Right atrium auricular region (tissue), 2 donors: ENCODE measurements around the gene EIF3A. TPM values are rescaled to one million over a fixed set of nuclear protein-coding genes. Genes with fewer than 3 reads are reported as not detected.
"Not testable (repeated sequence)": the region's sequence is repeated elsewhere in the genome, so short reads cannot be mapped to it uniquely, and the experiment has no call there.

Experiments
- DNase-seq: peaks from one replicate; pipeline ENCODE4 v3.0.0-alpha.2; 2019; ENCODE audit warnings: low spot score
- H3K27ac ChIP-seq, 2 donors: fragments of 200-600 bp; sonication (generic); 1 replicate in 1 of 2; 2 replicates in 1 of 2; pipeline ENCODE4 v1.5.1; 2016 to 2019
- H3K27me3 ChIP-seq, 2 donors: fragments of 200-600 bp; sonication (generic); one replicate each; pipeline versions ENCODE4 v1.5.1 to v1.6.0; 2017 to 2019
- H3K36me3 ChIP-seq: fragments of 200-600 bp; sonication (generic); one replicate; pipeline ENCODE4 v1.5.1; 2016
- H3K4me1 ChIP-seq, 2 donors: fragments of 200-600 bp; sonication (generic); one replicate each; pipeline versions ENCODE4 v1.5.1 to v1.6.0; 2017 to 2019
- H3K4me3 ChIP-seq, 2 donors: fragments of 200-600 bp; sonication (generic); 1 replicate in 1 of 2; 2 replicates in 1 of 2; pipeline ENCODE4 v1.5.1; 2017 to 2019; ENCODE audit warnings: mild to moderate bottlenecking in 1 of 2, moderate library complexity in 1 of 2
- H3K9me3 ChIP-seq, 2 donors: fragments of 200-600 bp; sonication (generic); one replicate each; pipeline ENCODE4 v1.5.1; 2019
- total RNA-seq, 2 donors: library from RNA; depleted of rRNA; stranded (reverse); fragments of >200 nt; gene quantifications; one replicate each; pipeline ENCODE4 v1.1.0, GENCODE V29; 2016
- TF ChIP-seq, protein P1 (sequence below), 2 donors: fragments of 200-600 bp; sonication (generic); IDR thresholded peaks; one replicate each; pipeline ENCODE4 v1.5.1; 2019; ENCODE audit warnings: antibody characterized with exemption in 2 of 2

Gene EIF3A
- total RNA-seq, 2 donors from 2014 or later: 69.8 to 76.9 TPM

DNA sequence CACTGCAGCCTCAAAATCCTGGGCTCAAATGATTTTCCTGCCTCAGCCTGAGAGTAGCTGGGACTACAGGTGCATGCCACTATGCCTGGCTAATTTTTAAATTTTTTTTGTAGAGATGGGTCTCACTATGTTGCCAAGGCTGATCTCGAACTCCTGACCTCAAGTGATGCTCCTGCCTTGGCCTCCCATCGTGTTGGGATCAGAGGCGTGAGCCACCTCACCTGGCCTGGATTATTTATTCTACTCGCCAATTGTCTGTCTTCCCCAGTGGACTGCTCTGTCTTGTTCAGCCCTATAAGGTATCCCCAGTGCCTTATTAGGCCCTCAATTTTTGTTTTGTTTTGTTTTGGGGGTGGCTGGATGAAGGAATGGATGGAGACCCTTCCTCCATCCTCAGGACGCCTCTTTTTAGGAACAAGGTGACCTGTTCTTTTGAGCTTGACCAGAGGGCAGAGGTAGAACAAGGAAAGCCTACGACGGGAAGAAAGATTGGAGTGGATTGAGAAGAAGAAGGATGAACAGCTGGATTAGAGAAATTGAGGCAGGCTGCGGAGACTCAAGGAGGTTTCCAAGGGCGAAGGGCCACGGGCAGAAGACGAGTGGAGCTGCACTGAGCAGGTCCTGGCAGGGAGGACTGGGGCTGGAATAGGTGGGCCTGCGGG, 22.8 kb upstream of the EIF3A start:
- peaks cover 0 to 9% of the 10 kb centered on the region in 2 donors for H3K4me1 ChIP-seq
- H3K9me3 ChIP-seq: no peaks in the 10 kb centered on the region
- peaks cover 2% of the 10 kb centered on the region for H3K36me3 ChIP-seq
- TF ChIP-seq, protein P1, sequence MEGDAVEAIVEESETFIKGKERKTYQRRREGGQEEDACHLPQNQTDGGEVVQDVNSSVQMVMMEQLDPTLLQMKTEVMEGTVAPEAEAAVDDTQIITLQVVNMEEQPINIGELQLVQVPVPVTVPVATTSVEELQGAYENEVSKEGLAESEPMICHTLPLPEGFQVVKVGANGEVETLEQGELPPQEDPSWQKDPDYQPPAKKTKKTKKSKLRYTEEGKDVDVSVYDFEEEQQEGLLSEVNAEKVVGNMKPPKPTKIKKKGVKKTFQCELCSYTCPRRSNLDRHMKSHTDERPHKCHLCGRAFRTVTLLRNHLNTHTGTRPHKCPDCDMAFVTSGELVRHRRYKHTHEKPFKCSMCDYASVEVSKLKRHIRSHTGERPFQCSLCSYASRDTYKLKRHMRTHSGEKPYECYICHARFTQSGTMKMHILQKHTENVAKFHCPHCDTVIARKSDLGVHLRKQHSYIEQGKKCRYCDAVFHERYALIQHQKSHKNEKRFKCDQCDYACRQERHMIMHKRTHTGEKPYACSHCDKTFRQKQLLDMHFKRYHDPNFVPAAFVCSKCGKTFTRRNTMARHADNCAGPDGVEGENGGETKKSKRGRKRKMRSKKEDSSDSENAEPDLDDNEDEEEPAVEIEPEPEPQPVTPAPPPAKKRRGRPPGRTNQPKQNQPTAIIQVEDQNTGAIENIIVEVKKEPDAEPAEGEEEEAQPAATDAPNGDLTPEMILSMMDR (IDR thresholded peaks at IDR 0.05): no peak
- H3K27me3 ChIP-seq: no peaks in the 10 kb centered on the region
- H3K27ac ChIP-seq: peak overlapping the region; percentile 30 to 33
- DNase-seq: no peak
- peak overlapping the region in 1 of 2 donors; percentile 91 for H3K4me3 ChIP-seq

DNA sequence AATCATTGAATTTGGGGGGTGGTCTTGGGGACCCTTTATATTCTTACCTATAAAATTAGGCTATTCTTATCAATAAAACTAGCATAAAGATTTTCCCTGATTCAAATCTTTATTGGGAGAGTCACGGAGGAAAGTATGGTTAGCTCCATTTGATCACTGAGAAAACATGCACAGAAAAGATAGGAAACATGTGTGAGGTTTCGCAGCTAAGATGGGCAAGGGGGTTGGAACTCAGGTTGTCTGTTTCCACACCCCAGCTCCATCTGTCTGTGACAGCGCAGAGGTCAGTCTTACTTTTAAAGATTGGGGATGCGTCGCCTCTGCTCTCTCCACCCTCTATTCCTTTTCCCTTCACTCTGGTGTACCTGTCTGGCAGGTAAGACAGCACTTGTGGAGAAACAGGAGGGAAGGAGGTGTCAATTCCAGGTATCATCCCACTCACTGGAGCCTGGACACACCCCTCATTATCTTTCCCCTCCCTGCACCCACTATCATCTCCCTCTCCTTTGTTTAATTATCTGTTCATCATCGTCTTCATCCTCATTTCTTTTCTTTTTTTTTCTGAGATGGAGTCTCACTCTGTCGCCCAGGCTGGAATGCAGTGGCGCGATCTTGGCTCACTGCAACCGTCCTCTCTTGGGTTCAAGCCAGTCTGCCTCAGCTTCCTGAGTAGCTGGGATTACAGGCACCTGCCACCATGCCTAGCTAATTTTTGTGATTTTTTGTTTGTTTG, 20.9 kb upstream of the EIF3A start:
- Histone ChIP-seq H3K27me3 (no peaks in the 10 kb centered on the region), H3K4me1 (peaks cover 0 to 9% of the 10 kb centered on the region in 2 donors), H3K4me3 (no peak overlapping the region), H3K27ac (peak overlapping the region in 1 of 2 donors; percentile 9), H3K36me3 (no peaks in the 10 kb centered on the region), H3K9me3 (no peaks in the 10 kb centered on the region)
- TF ChIP-seq, protein P1 (IDR thresholded peaks at IDR 0.05): no peak
- DNase-seq: no peak

DNA sequence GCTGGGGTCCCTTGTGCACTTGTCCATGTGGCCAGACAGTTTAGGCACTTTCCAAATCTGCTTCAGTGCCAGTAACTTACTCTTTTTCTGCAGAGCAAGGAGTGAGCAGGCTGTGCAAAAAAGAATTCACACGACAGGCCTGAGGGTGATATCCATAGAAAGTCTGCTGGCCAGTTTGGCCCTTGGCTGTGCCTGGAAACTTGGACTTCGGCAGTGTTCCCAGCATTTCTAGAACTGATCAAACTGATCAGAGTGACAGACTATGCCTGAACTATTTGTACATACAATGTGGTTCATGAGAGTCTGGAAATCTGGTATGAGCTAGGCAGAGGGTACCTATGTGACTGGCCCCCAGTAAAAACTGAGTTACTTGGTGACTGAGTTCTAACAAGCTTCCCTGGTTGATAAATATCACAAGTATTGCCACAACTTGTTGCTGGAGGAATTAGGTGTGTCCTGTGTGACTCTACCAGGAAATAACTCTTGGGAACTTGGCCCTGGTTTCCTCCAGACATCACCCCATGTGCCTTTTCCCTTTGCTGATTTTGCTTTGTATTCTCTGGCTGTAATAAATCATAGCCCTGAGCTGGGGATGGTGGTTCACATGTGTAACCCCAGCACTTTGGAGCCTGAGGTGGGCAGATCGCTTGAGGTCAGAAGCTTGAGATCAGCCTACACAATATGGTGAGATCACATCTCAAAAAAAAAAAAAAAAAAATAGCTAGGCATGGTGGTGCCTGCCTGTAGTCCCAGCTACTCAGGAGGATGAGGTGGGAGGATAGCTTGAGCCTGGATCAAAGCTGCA, 20.0 kb upstream of the EIF3A start:
- no peak overlapping the region for H3K4me3 ChIP-seq
- DNase-seq: no peak
- peaks cover 0 to 9% of the 10 kb centered on the region in 2 donors for H3K4me1 ChIP-seq
- H3K27me3 ChIP-seq: no peaks in the 10 kb centered on the region
- no peaks in the 10 kb centered on the region for H3K9me3 ChIP-seq
- TF ChIP-seq, protein P1 (IDR thresholded peaks at IDR 0.05): no peak
- no peaks in the 10 kb centered on the region for H3K36me3 ChIP-seq
- H3K27ac ChIP-seq: peak overlapping the region in 1 of 2 donors; percentile 25

DNA sequence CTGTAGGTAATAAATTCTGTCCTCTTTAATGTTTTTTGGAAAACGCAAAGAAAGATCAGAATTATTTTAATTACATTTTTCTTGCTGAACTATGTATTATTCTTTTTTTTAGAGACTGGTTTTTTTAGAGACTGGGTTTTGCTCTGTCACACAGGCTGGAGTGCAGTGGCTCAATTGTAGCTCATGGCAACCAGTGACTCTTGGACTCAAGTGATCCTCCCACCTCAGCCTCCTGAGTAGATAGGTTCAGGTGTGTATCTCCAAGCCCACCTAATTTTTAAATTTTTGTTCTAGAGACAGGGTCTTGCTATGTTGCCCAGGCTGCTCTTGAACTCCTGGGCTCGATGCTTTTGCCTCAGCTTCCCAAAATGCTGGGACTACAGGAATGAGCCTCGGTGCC, 18.0 kb upstream of the EIF3A start:
- Histone ChIP-seq H3K27ac (no peak overlapping the region), H3K4me1 (no peaks in the 10 kb centered on the region), H3K4me3 (no peak overlapping the region), H3K27me3 (no peaks in the 10 kb centered on the region), H3K36me3 (no peaks in the 10 kb centered on the region), H3K9me3 (no peaks in the 10 kb centered on the region)
- no peak for DNase-seq
- TF ChIP-seq, protein P1 (IDR thresholded peaks at IDR 0.05): no peak

DNA sequence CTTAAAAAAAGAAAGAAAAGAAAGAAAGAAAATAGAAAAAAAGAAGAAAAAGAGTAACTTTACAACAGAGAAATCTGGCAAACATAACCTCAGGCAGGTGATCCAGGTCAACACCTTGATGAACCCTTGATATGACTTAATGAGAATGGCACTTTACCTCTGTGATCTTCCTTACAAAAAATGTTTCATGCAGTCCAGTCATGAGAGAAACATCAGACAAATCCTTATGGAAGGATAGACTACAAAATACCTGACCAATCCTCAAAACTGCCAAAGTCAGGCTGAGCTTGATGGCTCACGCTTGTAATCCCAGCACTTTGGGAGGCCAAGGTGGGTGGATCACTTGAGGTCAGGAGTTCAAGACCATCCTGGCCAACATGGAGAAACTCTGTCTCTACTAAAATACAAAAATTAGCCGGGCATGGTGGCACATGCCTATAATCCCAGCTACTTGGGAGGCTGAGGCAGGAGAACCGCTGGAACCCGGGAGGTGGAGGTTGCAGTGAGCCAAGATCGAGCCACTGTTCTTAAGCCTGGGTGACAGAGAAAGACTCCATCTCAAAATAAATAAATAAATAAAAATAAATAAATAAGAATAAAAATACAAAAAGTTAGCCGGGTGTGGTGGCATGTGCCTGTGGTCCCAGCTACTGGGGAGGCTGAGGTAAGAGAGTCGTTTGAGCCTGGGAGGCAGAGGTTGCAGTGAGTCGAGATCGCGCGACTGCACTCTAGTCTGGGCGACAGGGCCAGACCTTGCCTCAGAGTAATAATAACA, 16.2 kb upstream of the EIF3A start:
- not testable (repeated sequence) for DNase-seq, H3K27me3 ChIP-seq, H3K4me3 ChIP-seq, H3K36me3 ChIP-seq, H3K27ac ChIP-seq, H3K9me3 ChIP-seq, H3K4me1 ChIP-seq
